GM12865 (cell line): Measurements from ENCODE around the gene UBE3C.

Experiments used
- DNase-seq: peaks from one replicate; pipeline ENCODE4 v3.0.0; 2010; ENCODE audit warnings: low read depth
- H3K4me3 ChIP-seq: 2 replicates; pipeline ENCODE4 v1.5.1; 2011; ENCODE audit warnings: mild to moderate bottlenecking, low read depth, low read length, control low read depth
- TF ChIP-seq, protein P1 (sequence below): IDR thresholded peaks from 2 replicates; pipeline ENCODE4 v1.5.1; 2011; ENCODE audit warnings: low read length, control low read depth, low read depth, inconsistent platforms; ENCODE audit not compliant: insufficient read depth; ENCODE audit errors: missing control alignments

The UBE3C gene

DNA sequence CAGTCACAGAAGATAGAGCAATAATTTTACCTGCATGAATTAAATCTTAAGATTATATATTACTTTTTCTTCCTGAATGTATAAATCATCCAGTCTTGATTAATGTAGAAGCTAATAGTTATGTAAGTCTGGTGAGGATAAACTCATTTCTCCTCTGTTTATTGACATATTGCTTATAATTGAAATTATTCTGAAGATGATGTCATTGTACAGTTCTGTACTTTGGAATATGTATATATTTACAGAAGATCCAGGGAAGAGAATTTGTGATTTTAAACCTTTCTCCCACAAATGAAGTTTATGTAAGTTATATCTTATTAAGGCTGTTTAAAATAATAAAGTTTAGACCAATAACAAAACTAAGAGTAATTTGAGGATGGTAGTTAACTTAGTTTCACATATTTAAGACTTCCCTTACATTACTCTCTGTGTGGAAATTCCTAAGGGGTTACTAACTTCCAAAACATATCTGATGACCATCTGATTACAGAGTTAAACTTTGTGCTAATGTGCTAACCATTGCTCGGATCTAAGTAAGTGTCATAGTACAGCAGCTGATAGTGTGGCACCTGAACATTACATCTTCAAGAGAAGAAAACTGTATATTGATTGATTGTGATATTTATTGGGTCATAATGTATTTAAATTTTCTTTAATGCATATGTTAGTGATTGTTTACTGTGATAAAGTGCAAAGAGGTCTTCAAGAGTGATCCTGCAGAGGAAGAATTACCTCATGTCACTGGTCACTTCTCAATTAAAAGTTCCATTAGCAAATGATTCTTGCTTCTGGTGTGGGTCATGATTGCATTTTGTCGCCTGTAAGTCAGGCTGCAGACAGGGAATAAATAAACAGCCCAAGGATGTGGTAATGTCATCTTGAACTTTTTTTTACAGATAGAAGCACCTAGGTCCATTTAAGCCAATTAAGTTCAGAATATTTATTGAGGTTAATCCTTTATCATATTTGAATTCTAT, 96.9 kb downstream of the UBE3C start:
- DNase-seq: no peak
- no peak overlapping the region for H3K4me3 ChIP-seq
- TF ChIP-seq, protein P1, sequence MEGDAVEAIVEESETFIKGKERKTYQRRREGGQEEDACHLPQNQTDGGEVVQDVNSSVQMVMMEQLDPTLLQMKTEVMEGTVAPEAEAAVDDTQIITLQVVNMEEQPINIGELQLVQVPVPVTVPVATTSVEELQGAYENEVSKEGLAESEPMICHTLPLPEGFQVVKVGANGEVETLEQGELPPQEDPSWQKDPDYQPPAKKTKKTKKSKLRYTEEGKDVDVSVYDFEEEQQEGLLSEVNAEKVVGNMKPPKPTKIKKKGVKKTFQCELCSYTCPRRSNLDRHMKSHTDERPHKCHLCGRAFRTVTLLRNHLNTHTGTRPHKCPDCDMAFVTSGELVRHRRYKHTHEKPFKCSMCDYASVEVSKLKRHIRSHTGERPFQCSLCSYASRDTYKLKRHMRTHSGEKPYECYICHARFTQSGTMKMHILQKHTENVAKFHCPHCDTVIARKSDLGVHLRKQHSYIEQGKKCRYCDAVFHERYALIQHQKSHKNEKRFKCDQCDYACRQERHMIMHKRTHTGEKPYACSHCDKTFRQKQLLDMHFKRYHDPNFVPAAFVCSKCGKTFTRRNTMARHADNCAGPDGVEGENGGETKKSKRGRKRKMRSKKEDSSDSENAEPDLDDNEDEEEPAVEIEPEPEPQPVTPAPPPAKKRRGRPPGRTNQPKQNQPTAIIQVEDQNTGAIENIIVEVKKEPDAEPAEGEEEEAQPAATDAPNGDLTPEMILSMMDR: no peak

DNA sequence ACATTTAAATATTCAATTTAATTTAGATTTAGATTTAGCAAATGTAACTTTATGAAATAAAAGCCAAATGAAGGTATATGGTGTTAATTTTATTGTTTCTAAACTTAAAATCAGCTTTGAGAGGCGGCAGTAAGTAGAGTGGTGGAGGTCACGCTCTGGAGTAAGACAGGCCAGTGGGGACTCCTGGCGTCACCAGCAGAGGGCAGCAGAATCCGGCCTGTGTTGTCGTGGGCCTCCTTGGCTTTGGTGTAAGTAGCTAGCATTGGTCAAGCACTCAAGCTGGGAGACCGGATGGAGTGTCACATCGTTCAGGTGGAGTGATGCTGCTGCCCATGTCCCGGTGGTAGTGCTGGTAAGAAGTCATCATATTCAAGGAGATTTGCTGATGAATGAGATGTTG, 99.4 kb downstream of the UBE3C start:
- DNase-seq: no peak

DNA sequence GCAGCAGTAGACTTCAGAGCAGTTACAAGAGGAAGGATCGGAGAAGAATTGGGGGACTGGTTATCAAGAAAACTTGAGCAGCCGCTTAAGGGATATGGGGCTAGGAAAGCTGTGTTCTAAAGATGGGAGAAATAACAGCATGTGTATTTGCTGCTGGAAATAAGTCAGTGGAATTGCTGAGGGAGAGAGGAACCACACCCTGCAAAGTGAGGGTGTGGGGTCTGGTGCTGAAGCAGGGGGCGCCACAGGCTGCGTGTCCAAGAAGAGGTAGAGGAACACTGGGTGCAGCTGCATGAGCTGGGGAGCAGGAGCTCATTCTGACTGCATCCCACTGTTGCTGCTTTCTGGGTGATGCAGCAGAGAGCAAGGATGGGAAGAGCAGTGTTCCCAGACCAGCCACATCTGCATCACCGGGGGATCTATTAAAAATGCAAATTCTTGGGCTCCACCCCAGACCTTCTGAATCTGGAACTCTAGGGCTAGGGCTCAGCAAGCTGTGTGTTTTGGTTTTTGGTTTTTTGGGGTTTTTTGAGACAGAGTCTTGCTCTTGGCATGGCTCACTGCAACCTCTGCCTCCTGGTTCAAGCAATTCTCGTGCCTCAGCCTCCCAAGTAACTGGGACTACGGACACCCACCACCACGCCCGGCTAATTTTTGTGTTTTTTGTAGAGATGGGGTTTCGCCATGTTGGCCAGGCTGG, 101.0 kb downstream of the UBE3C start:
- H3K4me3 ChIP-seq: no peak overlapping the region
- no peak for DNase-seq
- TF ChIP-seq, protein P1: no peak

More for the DNA sequence above, 99.4 kb downstream of the UBE3C start:
- no peak overlapping the region for H3K4me3 ChIP-seq
- TF ChIP-seq, protein P1: no peak

DNA sequence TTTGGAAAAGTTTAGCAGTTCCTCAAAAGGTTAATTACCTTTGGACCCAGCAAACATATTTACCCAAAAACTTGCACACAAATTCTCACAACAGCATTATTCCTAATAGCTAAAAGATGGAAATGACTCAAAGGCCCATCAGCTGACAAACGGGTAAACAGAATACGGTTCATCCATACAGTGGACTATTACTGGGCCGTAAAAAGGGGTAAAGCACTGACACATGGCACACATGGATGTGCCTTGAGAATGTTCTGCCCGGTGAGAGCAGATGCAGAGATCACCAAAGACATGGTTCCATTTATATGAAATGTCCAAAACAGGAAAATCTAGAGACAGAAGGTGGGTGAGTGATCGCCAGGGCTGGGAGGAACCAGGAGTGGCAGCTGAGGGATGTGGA, 102.9 kb downstream of the UBE3C start:
- no peak overlapping the region for H3K4me3 ChIP-seq
- DNase-seq: no peak
- TF ChIP-seq, protein P1: no peak

DNA sequence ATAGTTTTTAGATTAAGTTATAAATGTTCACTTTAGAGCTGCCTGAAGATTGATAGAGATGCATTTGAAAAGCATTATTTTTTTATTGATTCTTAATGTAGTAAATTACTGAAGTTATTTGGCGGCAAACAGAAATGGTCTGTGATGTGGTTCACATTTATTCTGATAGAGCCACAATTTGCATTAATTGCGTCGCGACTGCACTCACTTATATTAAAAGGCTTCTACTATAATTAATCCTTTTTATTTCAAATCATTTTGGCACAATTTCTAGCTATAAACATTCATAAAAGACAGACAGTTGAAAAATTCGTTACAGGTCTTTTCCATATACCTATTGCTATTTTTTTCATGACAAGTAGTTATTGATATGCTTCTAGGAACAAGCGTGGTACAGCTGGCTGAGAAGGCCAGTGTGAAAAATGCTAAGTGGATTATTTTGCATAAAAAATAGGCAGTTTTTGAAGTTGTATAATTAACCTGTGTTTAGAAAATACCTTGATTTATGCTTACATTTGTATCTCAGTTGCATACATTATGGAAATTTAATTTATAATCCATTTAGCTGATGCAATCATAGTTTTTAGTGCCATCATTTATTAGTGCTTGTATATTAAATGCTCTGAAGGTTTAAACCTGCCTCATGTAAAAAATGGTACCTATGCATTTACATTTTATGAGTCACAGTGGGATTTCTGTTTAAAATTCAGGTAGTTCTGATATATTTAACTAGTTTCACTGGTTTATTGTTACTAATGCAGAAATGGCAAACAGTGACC, 106.0 kb downstream of the UBE3C start:
- TF ChIP-seq, protein P1: no peak
- DNase-seq: no peak
- H3K4me3 ChIP-seq: no peak overlapping the region

DNA sequence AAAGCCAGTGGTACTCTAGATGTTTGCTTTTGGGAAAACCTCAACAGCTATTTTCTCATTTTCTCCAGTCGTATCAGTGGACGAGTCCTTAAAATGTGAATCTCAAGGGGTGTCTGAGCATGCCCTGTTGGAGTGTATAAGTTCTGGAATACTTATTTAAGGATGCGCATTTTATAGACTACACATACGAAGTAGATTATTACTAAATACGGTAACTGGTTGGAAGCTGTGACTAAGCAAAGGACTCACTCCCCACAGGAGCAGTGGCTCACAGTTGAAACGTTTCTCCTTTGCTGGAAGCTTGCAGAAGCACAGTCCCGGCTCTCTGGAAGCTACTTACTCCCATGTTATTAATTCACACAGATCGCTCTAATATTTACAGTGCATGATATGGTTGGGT, 107.3 kb downstream of the UBE3C start:
- H3K4me3 ChIP-seq: no peak overlapping the region
- TF ChIP-seq, protein P1: no peak
- DNase-seq: no peak
